Measurements from ENCODE around the gene NCOR2. TPM values are rescaled to one million over a fixed set of nuclear protein-coding genes. Genes with fewer than 3 reads are reported as not detected.

The NCOR2 gene
- total and polyA plus RNA-seq, 11 donors = 62.1 to 184 (median 127) TPM

- TF ChIP-seq, protein P1, sequence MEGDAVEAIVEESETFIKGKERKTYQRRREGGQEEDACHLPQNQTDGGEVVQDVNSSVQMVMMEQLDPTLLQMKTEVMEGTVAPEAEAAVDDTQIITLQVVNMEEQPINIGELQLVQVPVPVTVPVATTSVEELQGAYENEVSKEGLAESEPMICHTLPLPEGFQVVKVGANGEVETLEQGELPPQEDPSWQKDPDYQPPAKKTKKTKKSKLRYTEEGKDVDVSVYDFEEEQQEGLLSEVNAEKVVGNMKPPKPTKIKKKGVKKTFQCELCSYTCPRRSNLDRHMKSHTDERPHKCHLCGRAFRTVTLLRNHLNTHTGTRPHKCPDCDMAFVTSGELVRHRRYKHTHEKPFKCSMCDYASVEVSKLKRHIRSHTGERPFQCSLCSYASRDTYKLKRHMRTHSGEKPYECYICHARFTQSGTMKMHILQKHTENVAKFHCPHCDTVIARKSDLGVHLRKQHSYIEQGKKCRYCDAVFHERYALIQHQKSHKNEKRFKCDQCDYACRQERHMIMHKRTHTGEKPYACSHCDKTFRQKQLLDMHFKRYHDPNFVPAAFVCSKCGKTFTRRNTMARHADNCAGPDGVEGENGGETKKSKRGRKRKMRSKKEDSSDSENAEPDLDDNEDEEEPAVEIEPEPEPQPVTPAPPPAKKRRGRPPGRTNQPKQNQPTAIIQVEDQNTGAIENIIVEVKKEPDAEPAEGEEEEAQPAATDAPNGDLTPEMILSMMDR (IDR thresholded peaks at IDR 0.05) = no peak
- TF ChIP-seq POLR2A (IDR thresholded peaks at IDR 0.05) = no peak
- ATAC-seq = no peak
- DNase-seq = peak in 2 of 5 donors; percentile 22 to 46
- WGBS, 4 donors = 40 to 55% (median 45%) methylated on average over 10 of the region's 10 CpGs
- H3K4me1 ChIP-seq = peaks cover 15 to 91% (median 70%) of the 10 kb centered on the region in 12 donors
- no peaks in the 10 kb centered on the region for H3K9me3 ChIP-seq
- no peaks in the 10 kb centered on the region for H3K27me3 ChIP-seq
- H3K4me3 ChIP-seq = no peak overlapping the region
- peak overlapping the region in 10 of 12 donors; percentile 4 to 100 (median 94) for H3K27ac ChIP-seq
- intact Hi-C loops (cut with DNase I) = loop anchor here in 5 of 10 donors (5.0 kb wide), 2 partner anchors 36 to 41 kb away; no protein-coding TSS in a partner anchor
- peaks cover 0 to 7% (median 0%) of the 10 kb centered on the region in 9 donors for H3K36me3 ChIP-seq
Measured at GRCh38 chr12:124520907-124521306, 46.5 kb downstream of the NCOR2 start.

GRCh38 chr12:124520265-124520701 is 47.1 kb downstream of the NCOR2 start:
- WGBS, 4 donors = 46 to 49% (median 47%) methylated on average over 14 of the region's 14 CpGs
- intact Hi-C loops (cut with DNase I) = loop anchor here in 5 of 10 donors (5.0 kb wide), 2 partner anchors 37 to 42 kb away; no protein-coding TSS in a partner anchor
- peak in 1 of 4 donors; percentile 1 for ATAC-seq
- Histone ChIP-seq H3K36me3 (peaks cover 0 to 8% (median 0%) of the 10 kb centered on the region in 9 donors), H3K27ac (peak overlapping the region; percentile 33 to 100 (median 94)), H3K4me1 (peaks cover 15 to 97% (median 72%) of the 10 kb centered on the region in 12 donors), H3K9me3 (no peaks in the 10 kb centered on the region), H3K27me3 (no peaks in the 10 kb centered on the region), H3K4me3 (no peak overlapping the region)
- DNase-seq = peak in 2 of 5 donors; percentile 57 to 67
- TF ChIP-seq POLR2A (IDR thresholded peaks at IDR 0.05) = no peak
- TF ChIP-seq, protein P1 (IDR thresholded peaks at IDR 0.05) = no peak

- Histone ChIP-seq H3K27ac (peak overlapping the region; percentile 33 to 100 (median 94)), H3K27me3 (no peaks in the 10 kb centered on the region), H3K4me1 (peaks cover 15 to 97% (median 76%) of the 10 kb centered on the region in 12 donors), H3K4me3 (no peak overlapping the region), H3K36me3 (peaks cover 0 to 8% (median 0%) of the 10 kb centered on the region in 9 donors), H3K9me3 (no peaks in the 10 kb centered on the region)
- ATAC-seq (no peak), DNase-seq (peak in 2 of 5 donors; percentile 40 to 70)
- no peak for TF ChIP-seq POLR2A (IDR thresholded peaks at IDR 0.05)
- TF ChIP-seq, protein P1 (IDR thresholded peaks at IDR 0.05) = no peak
- WGBS, 4 donors = 43 to 61% (median 46%) methylated on average over 7 to 10 of the region's 10 CpGs
- intact Hi-C loops (cut with DNase I) = loop anchor here in 9 of 10 donors (2.0 to 10.0 kb wide), 17 partner anchors 33 to 395 kb away; partner anchors contain the start of genes NCOR2 (in 5 of the 9) and UBC (in 1 of the 9)
Measured at GRCh38 chr12:124519746-124520145, 47.7 kb downstream of the NCOR2 start.

All from heart left ventricle (tissue), 16 donors.